Left lung (tissue), 10 donors: ENCODE data around the gene RNF32. TPM values are rescaled to one million over a fixed set of nuclear protein-coding genes. Genes with fewer than 3 reads are reported as not detected.
"Not testable (repeated sequence)": the region's sequence is repeated elsewhere in the genome, so short reads cannot be mapped to it uniquely, and the experiment has no call there.

Experiments used
- ATAC-seq: fragments of 200-7000 bp; cut with Tn5 transposase; one replicate; pipeline ENCODE4 v1.9.1; 2020; ENCODE audit warnings: moderate library complexity
- DNase-seq, 4 donors: peaks; one replicate each; pipeline ENCODE4 v3.0.0-alpha.2; 2013 to 2020
- H3K27ac ChIP-seq, 2 donors: fragments of 200-600 bp; sonication (generic) in 1 of 2; one replicate each; pipeline versions ENCODE4 v1.5.0 to v1.8.0; 2020 to 2021
- H3K27me3 ChIP-seq, 2 donors: fragments of 200-600 bp; sonication (generic) in 1 of 2; one replicate each; pipeline versions ENCODE4 v1.5.0 to v1.8.0; 2020 to 2021
- H3K36me3 ChIP-seq, 2 donors: fragments of 200-600 bp; sonication (generic) in 1 of 2; one replicate each; pipeline versions ENCODE4 v1.5.0 to v1.8.0; 2020 to 2021
- H3K4me1 ChIP-seq, 2 donors: fragments of 200-600 bp; one replicate each; pipeline ENCODE4 v1.8.0; 2021
- H3K4me3 ChIP-seq, 2 donors: fragments of 200-600 bp; sonication (generic) in 1 of 2; one replicate each; pipeline versions ENCODE4 v1.5.0 to v1.8.0; 2020 to 2021; ENCODE audit warnings: mild to moderate bottlenecking in 1 of 2
- H3K9me3 ChIP-seq, 2 donors: fragments of 200-600 bp; sonication (generic) in 1 of 2; one replicate each; pipeline versions ENCODE4 v1.5.0 to v1.8.0; 2020 to 2021
- CTCF ChIP-seq, 2 donors: fragments of 200-600 bp; sonication (generic) in 1 of 2; IDR thresholded peaks; one replicate each; pipeline versions ENCODE4 v1.5.0 to v1.8.0; 2021; ENCODE audit warnings: antibody characterized with exemption in 2 of 2
- intact Hi-C, 2 donors: fragments of 100-400 bp; cut with DNase I; formaldehyde crosslinking; loops; one replicate each; pipeline versions ENCODE4 v1.11.2 to v1.14.2; 2022
- polyA plus RNA-seq, 6 donors: library from polyadenylated mRNA; unstranded; fragments of 120-200 nt; gene quantifications; one replicate each; pipeline ENCODE4 v1.2.1, GENCODE V29; 2013; ENCODE audit not compliant: insufficient read length in 6 of 6
- total RNA-seq, 2 donors: library from RNA; stranded (reverse); fragmentation: NEBNext Ultra II Directional; extraction: Animal tissue kit (Norgen Biotek cat#: 25700); gene quantifications; one replicate each; pipeline ENCODE4 v1.2.1, GENCODE V29; 2021
- donor health status: DM: no; HTN: yes; CAD: no.
- donor health status: DM: no; HTN: no; CAD: no.

The RNF32 gene
- total and polyA plus RNA-seq, 8 donors: 0.85 to 7.3 (median 5.1) TPM

- no peaks in the 10 kb centered on the region for H3K36me3 ChIP-seq
- no peak overlapping the region for H3K4me3 ChIP-seq
- peaks cover 4 to 10% of the 10 kb centered on the region in 2 donors for H3K4me1 ChIP-seq
- no peak for DNase-seq
- H3K27me3 ChIP-seq: no peaks in the 10 kb centered on the region
- TF ChIP-seq CTCF (IDR thresholded peaks at IDR 0.05): no peak
- no peak overlapping the region for H3K27ac ChIP-seq
- intact Hi-C loops: no loop called here
- ATAC-seq: no peak
- no peaks in the 10 kb centered on the region for H3K9me3 ChIP-seq
Measured at GRCh38 chr7:156635529-156636385, 4.8 kb upstream of the RNF32 start.

DNA sequence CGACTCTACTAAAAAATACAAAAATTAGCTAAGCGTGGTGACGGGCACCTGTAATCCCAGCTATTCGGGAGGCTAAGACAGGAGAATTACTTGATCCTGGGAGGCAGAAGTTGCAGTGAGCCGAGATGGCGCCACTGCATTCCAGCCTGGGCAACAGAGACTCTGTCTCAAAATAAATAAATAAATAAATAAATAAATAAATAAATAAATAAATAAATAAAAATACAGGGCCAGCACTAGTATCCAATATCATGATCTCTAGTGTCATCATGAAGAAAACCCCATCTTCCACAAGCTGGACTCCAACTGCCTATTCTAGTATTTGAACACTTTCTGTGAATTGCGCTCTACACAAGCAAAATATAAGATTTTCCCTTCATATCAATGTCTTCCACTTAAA is 3.5 kb upstream of the RNF32 start:
- H3K36me3 ChIP-seq, H3K27me3 ChIP-seq, H3K9me3 ChIP-seq, ATAC-seq, intact Hi-C loops, DNase-seq, H3K27ac ChIP-seq, H3K4me3 ChIP-seq: not testable (repeated sequence)
- peaks cover 4 to 17% of the 10 kb centered on the region in 2 donors for H3K4me1 ChIP-seq

- Histone ChIP-seq H3K27ac (no peak overlapping the region), H3K4me3 (no peak overlapping the region), H3K27me3 (no peaks in the 10 kb centered on the region), H3K36me3 (no peaks in the 10 kb centered on the region), H3K4me1 (peaks cover 4 to 17% of the 10 kb centered on the region in 2 donors), H3K9me3 (no peaks in the 10 kb centered on the region)
- DNase-seq (no peak), ATAC-seq (no peak)
- TF ChIP-seq CTCF (IDR thresholded peaks at IDR 0.05): no peak
- intact Hi-C loops: no loop called here
Measured at GRCh38 chr7:156638443-156639077, 2.0 kb upstream of the RNF32 start.

GRCh38 chr7:156639426-156640256 is 933 bp upstream of the RNF32 start:
- DNase-seq: no peak
- Histone ChIP-seq H3K4me1 (peaks cover 4 to 17% of the 10 kb centered on the region in 2 donors), H3K9me3 (no peaks in the 10 kb centered on the region), H3K4me3 (peak overlapping the region; percentile 71 to 76), H3K36me3 (no peaks in the 10 kb centered on the region), H3K27me3 (no peaks in the 10 kb centered on the region), H3K27ac (peak overlapping the region; percentile 75 to 87)
- intact Hi-C loops: no loop called here
- ATAC-seq: peak; percentile 18
- no peak for TF ChIP-seq CTCF (IDR thresholded peaks at IDR 0.05)

DNA sequence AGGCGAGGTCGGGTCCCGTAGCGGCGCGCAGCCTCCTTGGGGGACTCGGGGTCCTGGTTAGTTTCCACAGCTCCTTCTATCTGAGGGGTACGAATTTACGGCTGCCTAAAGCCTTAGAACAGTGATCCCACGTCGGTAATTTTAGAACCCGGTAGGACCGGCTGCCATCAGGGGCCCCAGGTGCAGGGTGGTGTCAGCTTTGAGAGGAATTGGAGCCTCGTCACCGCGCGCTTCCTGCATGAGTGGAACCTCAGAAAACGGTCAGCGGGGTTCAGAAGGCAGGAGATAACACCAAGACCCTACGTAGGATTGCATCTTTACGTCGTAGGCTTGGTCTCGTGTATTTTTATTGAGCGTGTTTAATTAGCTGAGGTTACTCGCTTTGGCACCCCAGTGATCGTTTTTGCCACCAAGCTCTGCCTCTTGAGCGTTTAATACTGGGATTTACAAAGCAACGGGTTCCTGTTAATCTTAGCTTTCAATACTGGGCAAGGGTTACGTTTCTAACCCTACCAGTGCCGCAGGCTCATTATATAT is 443 bp downstream of the RNF32 start:
- no peak for TF ChIP-seq CTCF (IDR thresholded peaks at IDR 0.05)
- H3K27me3 ChIP-seq: no peaks in the 10 kb centered on the region
- no peaks in the 10 kb centered on the region for H3K36me3 ChIP-seq
- no peaks in the 10 kb centered on the region for H3K9me3 ChIP-seq
- intact Hi-C loops: no loop called here
- peak overlapping the region; percentile 71 to 76 for H3K4me3 ChIP-seq
- DNase-seq (peak in 2 of 4 donors; percentile 27 to 38), ATAC-seq (peak; percentile 57)
- H3K27ac ChIP-seq: peak overlapping the region; percentile 68 to 87
- H3K4me1 ChIP-seq: peaks cover 4 to 17% of the 10 kb centered on the region in 2 donors
